HG03378 (cell line): ENCODE results near the gene ZSCAN12.
"Not testable (repeated sequence)": the region's sequence is repeated elsewhere in the genome, so short reads cannot be mapped to it uniquely, and the experiment has no call there.

Experiments used
- ATAC-seq: cut with Tn5 transposase; IDR thresholded peaks from one replicate; pipeline ENCODE4 v1.9.1; 2021; ENCODE audit warnings: mild to moderate bottlenecking, moderate library complexity; ENCODE audit not compliant: unreplicated experiment

The ZSCAN12 gene

DNA sequence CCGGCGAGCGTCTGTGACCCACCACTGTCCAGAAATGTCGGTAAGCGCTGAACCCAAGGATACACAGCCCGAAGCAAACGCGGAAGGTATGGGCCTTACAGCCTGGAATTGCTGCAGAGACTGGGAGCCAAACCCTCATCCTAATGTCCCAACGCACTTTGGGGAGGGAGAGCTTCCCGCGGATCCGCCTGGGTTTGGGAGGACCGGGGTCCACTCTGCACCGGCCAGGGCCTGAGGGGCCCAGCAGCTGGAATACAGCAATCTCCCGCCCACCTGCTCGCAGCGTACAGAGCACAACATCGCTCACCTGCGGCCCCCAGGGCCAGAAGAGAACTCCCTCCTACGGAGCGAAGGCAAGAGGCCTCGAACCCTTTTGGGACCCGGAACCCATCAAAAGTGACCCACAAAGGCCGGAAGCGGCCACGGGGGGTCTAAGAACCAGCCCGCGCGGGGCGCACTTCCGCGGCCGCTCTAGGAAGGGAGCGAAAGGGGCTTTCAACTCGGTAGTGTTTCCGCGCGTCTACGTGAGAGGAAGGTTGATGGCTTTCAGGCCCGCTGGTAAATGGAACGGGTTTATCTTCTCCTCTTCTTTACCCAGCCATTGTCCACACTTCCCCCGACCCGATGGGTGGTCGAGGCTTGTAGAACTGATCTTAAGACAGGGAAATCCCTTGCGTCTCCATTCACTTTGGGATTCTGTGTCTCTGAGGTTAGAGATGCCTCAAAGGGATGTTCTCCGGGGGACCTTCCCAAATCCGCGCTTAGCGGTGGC is at the start of gene ZSCAN12:
TSS of gene ZSCAN12 (minus strand) at position 398 of the 772 bp plus-strand sequence. CDS start 1,342 bp downstream, outside the sequence.
- peak; percentile 70 for ATAC-seq

DNA sequence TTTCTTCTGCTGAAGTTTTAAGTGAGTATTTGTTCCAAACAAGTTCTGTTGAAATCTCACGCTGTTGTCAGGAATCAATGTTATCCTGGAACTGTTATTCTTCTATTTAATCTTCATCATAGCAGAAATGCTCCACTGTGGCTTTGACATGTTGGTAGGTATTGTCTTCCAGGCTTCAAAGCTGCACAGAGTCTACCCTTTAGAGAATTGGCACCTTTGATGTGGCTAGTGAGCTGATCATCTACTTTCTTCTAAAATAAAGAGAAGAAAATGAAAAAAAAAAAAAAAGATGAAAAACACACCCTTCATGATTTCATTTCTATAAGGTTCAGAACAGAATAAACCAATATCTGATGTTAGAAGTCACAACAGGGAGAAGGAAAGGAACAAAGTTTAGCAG is 49.5 kb upstream of the ZSCAN12 start:
- ATAC-seq = no peak

DNA sequence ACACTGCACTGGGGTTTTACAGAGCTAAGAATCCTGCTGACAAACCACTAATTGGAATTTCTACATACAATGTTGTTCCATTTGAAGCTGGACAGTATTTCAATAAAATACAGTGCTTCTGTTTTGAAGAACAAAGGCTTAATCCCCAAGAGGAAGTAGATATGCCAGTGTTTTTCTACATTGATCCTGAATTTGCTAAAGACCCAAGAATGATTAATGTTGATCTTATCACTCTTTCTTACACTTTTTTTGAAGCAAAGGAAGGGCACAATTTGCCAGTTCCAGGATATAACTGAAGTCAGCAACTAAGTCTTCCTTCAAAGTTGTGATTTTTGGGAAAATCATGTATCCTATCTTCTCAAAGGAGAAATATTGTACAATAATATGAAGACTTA is 48.0 kb upstream of the ZSCAN12 start:
- not testable (repeated sequence) for ATAC-seq

DNA sequence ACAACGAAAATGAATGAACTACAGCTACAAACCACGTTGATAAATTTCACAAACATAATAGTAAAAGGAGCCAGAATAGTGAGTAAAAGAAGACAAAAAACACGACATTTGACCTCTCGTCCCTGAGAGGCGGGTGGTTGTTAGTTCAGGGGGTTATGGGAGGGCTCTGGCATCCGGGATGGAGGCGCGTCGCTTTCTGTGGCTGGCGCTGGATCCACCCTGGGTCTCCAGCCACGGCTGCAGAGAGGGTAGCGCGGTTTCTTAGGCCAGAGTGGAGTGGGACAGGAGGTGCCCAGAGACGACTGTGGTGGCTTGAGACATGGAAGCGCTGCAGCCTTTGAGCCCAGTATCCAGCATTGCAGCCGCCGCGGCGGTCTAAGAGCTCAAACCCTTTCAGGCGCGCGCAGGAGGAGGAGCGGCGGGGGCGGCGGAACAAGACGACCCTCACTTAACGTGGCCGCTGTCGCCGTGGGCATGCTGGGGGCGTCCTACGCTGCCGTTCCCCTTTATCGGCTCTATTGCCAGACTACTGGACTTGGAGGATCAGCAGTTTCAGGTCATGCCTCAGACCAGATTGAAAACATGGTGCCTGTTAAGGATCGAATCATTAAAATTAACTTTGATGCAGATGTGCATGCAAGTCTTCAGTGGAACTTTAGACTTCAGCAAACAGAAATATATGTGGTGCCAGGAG is 47.4 kb upstream of the ZSCAN12 start:
- ATAC-seq = no peak

DNA sequence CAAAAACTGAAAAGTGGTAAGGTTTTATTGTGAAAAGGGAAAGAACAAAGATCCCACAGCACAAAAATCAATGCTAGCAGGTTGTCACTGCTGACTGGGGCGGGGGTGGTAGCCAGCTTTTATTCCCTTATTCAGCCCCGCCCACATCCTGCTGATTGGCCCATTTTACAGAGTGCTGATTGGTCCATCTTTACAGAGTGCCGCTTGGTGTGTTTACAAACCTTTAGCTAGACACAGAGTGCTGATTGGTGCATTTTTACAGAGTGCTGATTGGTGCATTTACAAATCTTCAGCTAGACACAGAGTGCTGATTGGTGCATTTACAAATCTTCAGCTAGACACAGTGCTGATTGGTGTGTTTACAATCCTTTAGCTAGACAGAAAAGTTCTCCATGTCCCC is 45.2 kb upstream of the ZSCAN12 start:
- ATAC-seq = not testable (repeated sequence)

DNA sequence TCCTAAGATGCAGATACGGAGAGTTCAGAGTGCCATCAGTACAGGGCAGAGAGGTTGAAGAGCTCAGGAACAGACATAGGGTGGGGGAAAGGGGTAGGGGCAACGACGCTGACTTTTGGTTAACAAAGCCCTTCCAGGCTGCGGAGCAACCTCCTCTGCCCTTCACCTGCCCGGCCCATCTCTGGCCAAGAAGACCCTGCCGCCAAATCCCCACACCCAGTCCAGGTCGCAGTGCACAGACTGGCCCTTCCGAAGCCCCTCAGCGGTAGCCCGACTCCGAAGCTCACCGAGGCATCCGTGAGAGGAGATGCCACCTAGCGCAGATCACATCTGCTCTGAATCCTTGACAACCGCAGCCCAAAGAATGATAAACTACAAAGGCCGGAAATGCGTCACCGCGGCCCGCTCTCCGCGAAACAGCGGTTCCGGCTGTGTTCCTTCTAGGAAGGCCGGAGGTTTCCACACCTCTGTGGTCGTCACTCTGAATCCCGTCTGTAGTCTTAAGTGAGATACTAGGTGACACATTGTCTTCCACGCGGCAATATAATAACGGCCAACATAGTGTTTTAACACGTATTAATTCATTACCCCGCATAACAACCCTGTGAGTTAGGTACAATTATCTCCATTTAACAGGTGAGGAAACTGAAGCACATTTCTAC is 43.7 kb upstream of the ZSCAN12 start, which contains the start of gene ZSCAN23:
TSS of gene ZSCAN23 (minus strand) at position 380 of the 662 bp plus-strand sequence. CDS start 7,225 bp downstream, outside the sequence.
- ATAC-seq = peak; percentile 89

DNA sequence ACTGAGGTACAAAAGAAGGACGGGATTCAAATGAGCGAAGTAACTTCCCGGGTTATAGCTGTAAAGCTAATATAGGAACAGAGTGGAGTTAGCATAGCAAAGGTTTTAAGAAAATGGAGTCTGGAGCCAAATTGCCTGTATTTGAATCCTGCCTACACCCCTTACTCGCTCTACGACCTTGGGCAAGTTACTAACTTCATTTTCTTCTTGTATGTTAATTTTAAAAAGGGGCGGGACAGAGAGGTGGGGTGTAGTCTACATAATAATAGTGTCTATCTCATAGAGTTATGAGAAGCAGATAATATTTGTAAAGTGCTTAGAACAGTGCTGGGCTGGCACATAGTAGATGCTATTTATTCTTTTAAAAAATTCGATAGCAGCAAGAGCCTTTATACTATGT is 43.0 kb upstream of the ZSCAN12 start:
- ATAC-seq = no peak

DNA sequence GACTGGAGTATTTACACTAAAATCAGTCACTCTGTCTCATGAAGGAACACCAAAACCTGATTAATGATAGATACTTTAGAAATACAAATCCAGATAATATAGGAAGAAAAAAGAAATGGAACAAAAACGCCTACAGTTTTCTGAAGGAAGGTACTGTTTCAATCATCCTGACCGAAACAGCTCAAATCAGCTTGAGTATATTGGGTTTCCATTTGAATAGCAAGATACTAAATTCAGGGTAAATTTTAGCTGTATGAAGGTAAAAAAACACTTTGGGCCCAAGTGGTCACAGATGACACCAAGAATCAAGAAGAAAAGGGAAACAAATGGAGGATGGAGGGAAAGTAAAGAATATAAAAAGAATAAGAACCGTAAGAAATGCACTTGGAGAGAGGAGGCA is 36.9 kb upstream of the ZSCAN12 start:
- no peak for ATAC-seq

DNA sequence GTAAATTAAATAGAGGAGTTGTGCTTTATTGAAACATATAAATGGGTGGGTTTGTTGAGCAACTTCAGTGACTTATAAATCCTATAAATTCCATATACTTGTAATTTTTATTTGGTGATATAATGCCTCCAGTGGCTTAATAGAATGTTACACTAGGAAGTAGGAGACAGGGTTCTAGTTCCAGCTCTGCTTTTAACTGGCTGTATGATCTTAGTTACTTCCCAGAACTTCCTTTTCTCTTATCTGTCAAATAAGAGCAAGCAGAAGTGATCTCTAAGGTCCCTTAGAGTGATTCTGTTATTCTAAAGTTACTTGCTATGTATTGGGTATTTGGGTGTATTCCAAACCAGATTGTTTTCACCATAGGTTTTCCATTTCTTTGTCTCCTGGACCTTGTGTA is 33.6 kb upstream of the ZSCAN12 start:
- ATAC-seq = no peak

DNA sequence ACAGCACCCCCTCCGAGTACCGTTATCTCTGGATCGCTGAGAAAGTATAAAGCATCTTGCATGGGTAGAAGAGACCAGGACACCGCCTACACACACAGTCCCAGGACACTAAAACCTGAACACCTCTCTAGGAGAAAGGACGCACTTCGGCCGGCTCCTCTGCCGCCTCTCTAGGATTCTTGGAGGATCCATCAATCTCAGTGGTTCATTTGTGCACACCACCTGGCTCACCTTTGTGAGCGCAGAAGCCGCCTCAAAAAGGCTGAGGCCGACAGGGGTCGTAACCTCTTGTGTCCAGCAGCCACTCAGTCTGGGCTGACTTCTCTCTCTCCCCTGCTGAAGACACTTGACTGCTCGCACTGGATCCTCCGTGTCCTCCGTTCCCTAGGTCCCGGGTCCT is 30.2 kb upstream of the ZSCAN12 start:
- no peak for ATAC-seq

DNA sequence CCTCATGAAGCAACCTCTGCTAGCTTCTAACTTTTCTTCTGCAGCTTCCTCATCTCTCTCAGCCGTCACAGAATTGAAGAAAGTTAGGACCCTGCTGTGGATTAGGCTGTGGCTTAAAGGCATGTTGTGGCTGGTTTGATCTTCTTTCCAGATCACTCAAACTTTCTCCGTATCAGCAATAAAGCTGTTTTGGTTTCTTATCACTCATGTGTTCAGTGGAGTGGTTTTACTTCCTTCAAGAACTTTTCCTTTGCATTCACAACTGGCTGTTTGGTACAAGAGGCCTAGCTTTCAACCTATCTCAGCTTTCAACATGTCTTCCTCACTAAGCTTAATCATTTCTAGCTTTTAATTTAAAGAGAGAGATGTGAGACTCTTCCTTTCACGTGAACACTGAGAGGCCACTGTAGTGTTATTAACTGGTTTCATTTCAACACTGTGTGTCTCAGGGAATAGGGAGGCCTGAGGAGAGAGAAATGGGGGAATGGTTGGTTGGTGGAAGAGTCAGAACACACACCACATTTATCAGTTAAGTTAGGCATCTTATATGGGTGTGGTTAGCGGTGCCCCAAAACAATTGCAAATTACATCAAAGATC is 26.5 kb upstream of the ZSCAN12 start:
- ATAC-seq = no peak

DNA sequence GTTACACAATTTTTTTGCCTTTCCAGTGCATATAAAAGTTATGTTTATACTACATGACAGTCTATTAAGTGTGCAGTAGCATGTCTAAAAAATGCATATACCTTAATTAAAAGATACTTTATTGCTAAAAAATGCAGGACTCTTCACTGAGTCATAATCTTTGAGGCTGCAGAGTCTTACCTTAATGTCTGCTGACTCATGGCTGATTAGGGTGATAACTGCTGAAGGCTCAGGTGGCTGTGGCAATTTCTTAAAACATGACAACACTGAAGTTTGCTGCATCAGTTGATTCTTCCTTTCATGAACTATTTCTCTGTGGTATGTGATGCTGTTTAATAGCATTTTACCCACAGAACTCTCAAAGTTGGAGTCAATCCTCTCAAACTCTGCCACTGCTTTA is 24.6 kb upstream of the ZSCAN12 start:
- no peak for ATAC-seq

DNA sequence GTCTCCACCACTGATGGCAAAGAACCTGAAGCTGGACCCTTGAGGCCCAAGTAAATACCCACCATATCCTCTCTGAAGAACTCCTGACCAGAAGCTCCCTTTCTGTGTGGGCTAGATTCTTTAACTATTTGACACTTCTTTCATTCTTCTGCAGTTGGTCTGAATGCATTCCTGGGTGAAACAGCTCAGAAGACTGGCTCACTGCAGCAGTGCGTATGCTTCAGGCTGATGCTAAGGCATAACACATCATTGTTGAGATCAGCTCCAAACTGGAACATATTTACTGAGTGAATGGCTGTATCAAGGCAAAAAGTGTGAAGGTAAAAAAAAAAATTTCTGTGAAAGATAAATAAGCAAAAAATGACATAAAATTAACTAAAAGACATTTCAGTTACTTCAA is 24.0 kb upstream of the ZSCAN12 start:
- no peak for ATAC-seq

DNA sequence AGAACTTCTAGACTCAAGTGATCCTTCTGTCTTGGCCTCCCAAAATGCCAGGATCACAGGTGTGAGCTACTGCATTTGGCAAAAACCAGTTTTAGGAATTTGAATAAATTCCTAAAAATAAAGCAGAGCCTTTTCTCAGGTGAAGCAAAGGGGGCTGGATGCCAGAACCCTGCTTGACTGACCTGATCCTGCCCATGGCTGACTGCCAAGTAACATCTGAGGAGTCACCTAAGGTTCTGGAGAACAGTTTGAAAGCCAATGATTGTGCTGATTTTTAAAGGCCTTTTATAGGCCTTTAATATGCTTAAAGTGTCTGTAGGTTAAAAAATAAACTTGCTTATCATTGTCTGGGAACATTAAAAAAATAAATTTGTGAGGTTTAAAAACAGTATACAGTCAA is 14.1 kb upstream of the ZSCAN12 start:
- ATAC-seq = no peak

DNA sequence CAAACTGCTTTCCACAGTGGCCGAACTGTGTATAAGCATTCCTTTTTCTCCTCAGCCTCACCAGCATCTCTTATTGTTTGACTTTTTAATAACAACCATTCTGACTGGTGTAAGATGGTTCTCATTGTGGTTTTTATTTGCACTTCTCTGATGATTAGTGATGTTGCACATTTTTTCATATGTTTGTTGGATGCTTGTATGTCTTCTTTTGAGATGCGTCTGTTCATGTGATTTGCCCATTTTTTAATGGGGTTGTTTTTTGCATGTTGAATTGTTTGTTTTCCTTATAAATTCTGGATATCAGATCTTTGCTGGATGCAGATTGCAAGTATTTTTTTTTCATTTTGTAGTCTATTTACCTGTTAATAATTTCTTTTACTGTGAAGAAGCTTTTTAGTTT is 11.2 kb upstream of the ZSCAN12 start:
- no peak for ATAC-seq

DNA sequence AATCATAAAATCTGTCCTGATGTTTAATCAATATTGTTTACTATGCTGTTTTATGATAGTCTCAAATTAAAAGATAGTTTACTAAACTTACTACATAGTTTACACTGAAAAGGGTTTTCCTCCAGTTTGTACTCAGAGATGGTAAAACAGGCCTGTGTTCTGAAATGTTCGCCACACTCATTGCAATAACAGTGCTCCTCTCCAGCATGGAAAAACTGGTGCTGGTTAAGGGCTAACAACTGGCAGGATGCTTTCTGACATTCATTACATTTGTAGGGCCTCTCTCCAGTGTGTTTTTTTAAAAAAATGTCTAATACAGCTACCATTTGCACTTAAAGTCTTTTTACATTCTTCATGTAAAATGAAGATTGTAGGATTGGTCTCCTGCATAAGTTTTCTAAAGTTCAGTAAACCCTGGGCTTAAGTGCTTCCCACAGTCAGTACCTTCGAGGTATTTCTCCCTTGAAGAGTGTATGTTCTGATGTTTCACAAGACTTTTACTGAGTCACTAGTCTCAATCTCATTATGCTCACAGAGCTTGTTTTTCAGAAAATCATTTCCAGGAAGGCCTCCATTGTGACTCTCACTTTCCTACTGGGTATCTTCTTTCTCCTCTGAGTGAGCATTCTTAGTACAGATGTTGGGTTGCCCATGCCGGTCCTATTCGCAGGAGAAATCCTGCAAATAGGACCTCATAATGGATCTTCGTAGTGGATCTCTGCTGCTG is 8.7 kb upstream of the ZSCAN12 start:
- ATAC-seq = no peak

DNA sequence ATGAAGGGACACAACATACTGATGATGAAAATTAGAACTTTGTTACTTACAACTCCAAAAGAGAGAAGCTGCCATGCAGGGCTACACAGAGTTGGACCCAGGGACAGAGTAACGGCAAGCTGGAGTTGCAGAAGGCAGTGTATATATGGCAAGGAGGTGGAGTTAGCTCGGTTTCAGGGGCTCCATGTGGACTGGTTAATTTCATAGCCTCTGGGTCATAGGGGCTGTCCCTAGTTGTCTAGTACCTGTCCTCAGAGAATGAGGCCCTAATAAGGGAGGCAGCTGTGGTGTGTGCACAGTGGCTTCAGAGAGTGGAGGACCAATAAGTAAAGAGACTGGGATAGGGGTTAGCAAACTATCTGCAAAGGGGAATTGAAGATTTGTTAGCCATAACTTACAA is 7.9 kb upstream of the ZSCAN12 start:
- no peak for ATAC-seq

DNA sequence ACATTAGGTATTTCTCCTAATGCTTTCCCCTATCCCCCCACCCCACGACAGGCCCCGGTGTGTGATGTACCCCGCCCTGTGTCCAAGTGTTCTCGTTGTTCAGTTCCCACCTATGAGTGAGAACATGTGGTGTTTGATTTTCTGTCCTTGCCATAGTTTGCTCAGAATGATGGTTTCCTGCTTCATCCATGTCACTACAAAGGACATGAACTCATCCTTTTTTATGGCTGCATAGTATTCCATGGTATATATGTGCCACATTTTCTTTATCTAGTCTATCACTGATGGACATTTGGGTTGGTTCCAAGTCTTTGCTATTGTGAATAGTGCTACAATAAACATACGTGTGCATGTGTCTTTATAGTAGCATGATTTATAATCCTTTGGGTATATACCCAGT is 4.4 kb upstream of the ZSCAN12 start:
- ATAC-seq = not testable (repeated sequence)

DNA sequence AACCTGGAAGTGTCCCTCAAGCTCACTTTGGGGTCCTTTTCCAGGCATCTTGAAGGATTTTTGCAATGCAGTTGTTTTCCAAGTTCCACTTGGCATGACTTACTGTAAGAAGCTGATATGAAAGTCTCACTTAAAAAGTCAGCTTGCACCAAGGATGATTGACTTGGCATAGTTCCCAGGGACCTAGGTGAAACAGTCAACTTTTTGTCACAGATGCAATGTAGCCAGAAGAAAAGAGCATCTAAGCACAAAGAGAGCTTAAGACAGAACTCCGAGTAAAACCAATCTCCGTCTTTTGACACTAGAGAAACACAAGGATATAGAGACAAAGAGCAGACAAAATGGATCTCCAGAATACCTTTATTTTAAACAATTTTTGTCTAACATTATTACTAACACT is 2.6 kb upstream of the ZSCAN12 start:
- ATAC-seq = no peak

DNA sequence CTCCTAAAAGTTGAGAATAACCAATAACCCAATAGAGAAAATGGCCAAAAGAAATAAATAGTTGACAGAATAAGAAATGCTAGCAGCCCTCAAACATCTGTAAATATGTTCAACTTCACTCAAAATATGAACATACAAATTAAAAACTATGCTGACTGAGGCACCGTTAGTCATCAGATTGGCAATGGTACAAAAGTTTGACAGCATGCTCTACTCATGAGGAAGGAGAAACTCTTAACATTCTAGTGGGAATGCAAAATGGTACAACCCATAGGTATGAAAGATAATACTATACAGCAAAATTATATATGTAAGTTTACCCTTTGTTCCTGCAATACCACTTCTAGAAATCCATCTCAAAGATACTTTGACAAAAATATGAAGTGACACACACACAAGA is 1.6 kb upstream of the ZSCAN12 start:
- ATAC-seq = no peak

DNA sequence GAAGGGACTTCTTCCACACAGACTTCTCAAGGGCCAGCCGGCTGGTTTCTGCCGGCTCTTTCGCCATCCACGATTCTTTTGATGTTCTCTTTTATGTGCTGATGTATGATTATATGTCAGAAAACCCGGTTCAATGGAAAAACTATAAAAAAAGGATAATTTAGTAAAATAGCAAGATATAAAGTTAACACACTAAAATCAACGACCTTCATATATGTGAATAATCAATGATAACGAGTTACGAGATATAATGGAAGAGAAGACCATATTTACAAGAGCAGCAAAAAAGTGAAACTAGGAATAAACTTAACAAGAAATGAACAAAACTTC is 540 bp upstream of the ZSCAN12 start:
- no peak for ATAC-seq
